ENCODE data around the gene PCYT1B.

DNA sequence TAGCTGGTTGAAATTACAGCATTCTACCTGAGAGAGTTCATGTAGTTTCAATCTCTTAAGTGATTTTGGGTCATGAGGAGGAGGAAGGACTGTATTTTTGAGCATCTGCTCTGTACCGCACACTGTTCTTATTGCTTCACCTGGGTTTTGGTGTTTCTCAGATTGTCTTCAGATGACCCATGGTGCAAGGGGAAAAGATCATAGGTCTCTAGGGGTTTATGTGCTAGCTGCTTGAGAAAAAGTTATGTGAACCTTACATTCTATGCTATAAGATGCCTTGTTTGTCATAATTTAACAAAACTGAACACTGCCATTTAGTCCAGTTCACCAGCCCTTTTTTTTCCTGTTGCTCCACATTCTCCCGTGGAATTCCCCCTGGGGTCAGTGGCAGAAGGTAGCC lies 121.7 kb downstream of the PCYT1B start:
- TF ChIP-seq, protein P1, sequence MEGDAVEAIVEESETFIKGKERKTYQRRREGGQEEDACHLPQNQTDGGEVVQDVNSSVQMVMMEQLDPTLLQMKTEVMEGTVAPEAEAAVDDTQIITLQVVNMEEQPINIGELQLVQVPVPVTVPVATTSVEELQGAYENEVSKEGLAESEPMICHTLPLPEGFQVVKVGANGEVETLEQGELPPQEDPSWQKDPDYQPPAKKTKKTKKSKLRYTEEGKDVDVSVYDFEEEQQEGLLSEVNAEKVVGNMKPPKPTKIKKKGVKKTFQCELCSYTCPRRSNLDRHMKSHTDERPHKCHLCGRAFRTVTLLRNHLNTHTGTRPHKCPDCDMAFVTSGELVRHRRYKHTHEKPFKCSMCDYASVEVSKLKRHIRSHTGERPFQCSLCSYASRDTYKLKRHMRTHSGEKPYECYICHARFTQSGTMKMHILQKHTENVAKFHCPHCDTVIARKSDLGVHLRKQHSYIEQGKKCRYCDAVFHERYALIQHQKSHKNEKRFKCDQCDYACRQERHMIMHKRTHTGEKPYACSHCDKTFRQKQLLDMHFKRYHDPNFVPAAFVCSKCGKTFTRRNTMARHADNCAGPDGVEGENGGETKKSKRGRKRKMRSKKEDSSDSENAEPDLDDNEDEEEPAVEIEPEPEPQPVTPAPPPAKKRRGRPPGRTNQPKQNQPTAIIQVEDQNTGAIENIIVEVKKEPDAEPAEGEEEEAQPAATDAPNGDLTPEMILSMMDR (IDR thresholded peaks at IDR 0.05; ENCODE audit: low read depth, low read length): no peak
- TF ChIP-seq POLR2A (IDR thresholded peaks at IDR 0.05; ENCODE audit: extremely low read depth, insufficient read length): no peak
- TF ChIP-seq, protein P2, sequence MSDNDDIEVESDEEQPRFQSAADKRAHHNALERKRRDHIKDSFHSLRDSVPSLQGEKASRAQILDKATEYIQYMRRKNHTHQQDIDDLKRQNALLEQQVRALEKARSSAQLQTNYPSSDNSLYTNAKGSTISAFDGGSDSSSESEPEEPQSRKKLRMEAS (IDR thresholded peaks at IDR 0.05; ENCODE audit: low read depth, low read length): no peak

Data from NB4 (cell line).